HL-60 (cell line): ENCODE measurements around the gene SLC12A3.

ENCODE experiments used
- DNase-seq, 2 experiments: peaks; one replicate each; pipeline ENCODE4 v3.0.0-alpha.2; 2010 to 2020; ENCODE audit warnings: low read depth in 1 of 2, low spot score in 1 of 2
- H3K27ac ChIP-seq: fragments of 250-450 bp; sonication (Bioruptor Pico); replicated peaks from 2 replicates; pipeline ENCODE4 v1.5.1; 2020; ENCODE audit warnings: mild to moderate bottlenecking, moderate library complexity
- H3K27me3 ChIP-seq: fragments of 250-450 bp; sonication (Bioruptor Pico); 2 replicates; pipeline ENCODE4 v1.5.1; 2021; ENCODE audit warnings: mild to moderate bottlenecking, moderate library complexity; ENCODE audit not compliant: insufficient read depth, poor library complexity, severe bottlenecking
- H3K4me3 ChIP-seq: replicated peaks from 2 replicates; pipeline ENCODE4 v1.5.1; 2011; ENCODE audit warnings: mild to moderate bottlenecking, control low read depth, low read length; ENCODE audit not compliant: insufficient read depth
- CTCF ChIP-seq: IDR thresholded peaks from one replicate; pipeline ENCODE4 v1.5.1; 2011; ENCODE audit warnings: low read length, control low read depth, inconsistent platforms; ENCODE audit not compliant: insufficient read depth
- GABPA ChIP-seq: IDR thresholded peaks from 2 replicates; pipeline ENCODE4 v1.6.1; 2012; ENCODE audit warnings: low read depth
- POLR2AphosphoS5 ChIP-seq: IDR thresholded peaks from 2 replicates; pipeline ENCODE4 v1.6.1; 2012; ENCODE audit warnings: low read depth
- REST ChIP-seq: IDR thresholded peaks from 2 replicates; pipeline ENCODE4 v1.6.1; 2012; ENCODE audit warnings: low read depth; ENCODE audit not compliant: insufficient replicate concordance
- SPI1 ChIP-seq: IDR thresholded peaks from 2 replicates; pipeline ENCODE4 v1.6.1; 2012; ENCODE audit warnings: low read depth, mild to moderate bottlenecking, borderline replicate concordance

SLC12A3 gene

GRCh38 chr16:56872863-56873391 lies 7.9 kb downstream of the SLC12A3 start:
- no peak for DNase-seq
- TF ChIP-seq GABPA (no peak), CTCF (no peak), REST (no peak), POLR2AphosphoS5 (no peak), SPI1 (no peak)
- Histone ChIP-seq H3K27me3 (no peaks in the 10 kb centered on the region), H3K27ac (no peak overlapping the region), H3K4me3 (no peak overlapping the region)

- Histone ChIP-seq H3K27ac (no peak overlapping the region), H3K27me3 (no peaks in the 10 kb centered on the region), H3K4me3 (no peak overlapping the region)
- no peak for TF ChIP-seq GABPA
- TF ChIP-seq SPI1: no peak
- no peak for TF ChIP-seq REST
- no peak for TF ChIP-seq POLR2AphosphoS5
- TF ChIP-seq CTCF: no peak
- no peak for DNase-seq
These were observed 9.8 kb downstream of the SLC12A3 start for GRCh38 chr16:56874800-56875199.

GRCh38 chr16:56876048-56876447 lies 11.0 kb downstream of the SLC12A3 start:
- TF ChIP-seq CTCF (no peak), REST (no peak), SPI1 (no peak), POLR2AphosphoS5 (no peak), GABPA (no peak)
- peaks cover 2% of the 10 kb centered on the region for H3K27me3 ChIP-seq
- no peak for DNase-seq
- H3K4me3 ChIP-seq: no peak overlapping the region
- H3K27ac ChIP-seq: no peak overlapping the region
